ENCODE data around the gene PHRF1.

- TF ChIP-seq POLR2A (IDR thresholded peaks at IDR 0.05) = no peak
- TF ChIP-seq, protein P1, sequence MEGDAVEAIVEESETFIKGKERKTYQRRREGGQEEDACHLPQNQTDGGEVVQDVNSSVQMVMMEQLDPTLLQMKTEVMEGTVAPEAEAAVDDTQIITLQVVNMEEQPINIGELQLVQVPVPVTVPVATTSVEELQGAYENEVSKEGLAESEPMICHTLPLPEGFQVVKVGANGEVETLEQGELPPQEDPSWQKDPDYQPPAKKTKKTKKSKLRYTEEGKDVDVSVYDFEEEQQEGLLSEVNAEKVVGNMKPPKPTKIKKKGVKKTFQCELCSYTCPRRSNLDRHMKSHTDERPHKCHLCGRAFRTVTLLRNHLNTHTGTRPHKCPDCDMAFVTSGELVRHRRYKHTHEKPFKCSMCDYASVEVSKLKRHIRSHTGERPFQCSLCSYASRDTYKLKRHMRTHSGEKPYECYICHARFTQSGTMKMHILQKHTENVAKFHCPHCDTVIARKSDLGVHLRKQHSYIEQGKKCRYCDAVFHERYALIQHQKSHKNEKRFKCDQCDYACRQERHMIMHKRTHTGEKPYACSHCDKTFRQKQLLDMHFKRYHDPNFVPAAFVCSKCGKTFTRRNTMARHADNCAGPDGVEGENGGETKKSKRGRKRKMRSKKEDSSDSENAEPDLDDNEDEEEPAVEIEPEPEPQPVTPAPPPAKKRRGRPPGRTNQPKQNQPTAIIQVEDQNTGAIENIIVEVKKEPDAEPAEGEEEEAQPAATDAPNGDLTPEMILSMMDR (IDR thresholded peaks at IDR 0.05) = no peak
Measured at GRCh38 chr11:565921-566509, 10.3 kb upstream of the PHRF1 start.
